Upper lobe of right lung (tissue), 1 donor: ENCODE data around the gene KRT74. TPM values are rescaled to one million over a fixed set of nuclear protein-coding genes. Genes with fewer than 3 reads are reported as not detected.

Experiments used
- total RNA-seq: library from RNA; stranded (reverse); fragmentation: NEBNext Ultra II Directional; extraction: Animal tissue kit (Norgen Biotek cat#: 25700); gene quantifications from one replicate; pipeline ENCODE4 v1.2.1, GENCODE V29; 2021
- donor health status: DM: no; HTN: yes; CAD: no; lungs with severe emphysema.

Gene KRT74
- total RNA-seq, 1 donor from 2014 or later, result not detected

Other genes starting within 250 kb of the KRT74 start
- gene KRT85, start 206.4 kb downstream of the KRT74 start, total RNA-seq, result not detected
- not detected for gene KRT84, start 188.2 kb downstream of the KRT74 start, total RNA-seq
- gene KRT82, start 167.5 kb downstream of the KRT74 start, total RNA-seq, result not detected
- gene KRT75, start 139.5 kb downstream of the KRT74 start, total RNA-seq, result not detected
- not detected for gene KRT6B, start 121.7 kb downstream of the KRT74 start, total RNA-seq
- not detected for gene KRT6C, start 100.0 kb downstream of the KRT74 start, total RNA-seq
- 3.0 TPM for gene KRT6A, start 80.6 kb downstream of the KRT74 start, total RNA-seq
- 8.8 TPM for gene KRT5, start 53.4 kb downstream of the KRT74 start, total RNA-seq
- not detected for gene KRT71, start 20.7 kb downstream of the KRT74 start, total RNA-seq
- gene KRT72, start 27.6 kb upstream of the KRT74 start, total RNA-seq, result not detected
- gene KRT73, start 44.7 kb upstream of the KRT74 start, total RNA-seq, result 0.52 TPM
- gene KRT2, start 78.4 kb upstream of the KRT74 start, total RNA-seq, result not detected
- 3.5 TPM for gene KRT1, start 106.6 kb upstream of the KRT74 start, total RNA-seq
- gene KRT77, start 129.7 kb upstream of the KRT74 start, total RNA-seq, result not detected
- gene KRT76, start 203.5 kb upstream of the KRT74 start, total RNA-seq, result not detected
- not detected for gene KRT3, start 222.3 kb upstream of the KRT74 start, total RNA-seq
- 6.8 TPM for gene KRT4, start 240.3 kb upstream of the KRT74 start, total RNA-seq